Stimulated activated CD4-positive, alpha-beta T cell treated with anti-CD3 and anti-CD28 coated beads, TNF-alpha, amount 100 ng/mL, for 48 hours (primary cell): ENCODE measurements around the gene TGFBR3L.
"Not testable (repeated sequence)": the region's sequence is repeated elsewhere in the genome, so short reads cannot be mapped to it uniquely, and the experiment has no call there.

Source experiments
- DNase-seq, 3 donors: peaks; one replicate each; pipeline ENCODE4 v3.0.0-alpha.2; 2020; ENCODE audit warnings: low read depth in 3 of 3

Gene TGFBR3L

DNA sequence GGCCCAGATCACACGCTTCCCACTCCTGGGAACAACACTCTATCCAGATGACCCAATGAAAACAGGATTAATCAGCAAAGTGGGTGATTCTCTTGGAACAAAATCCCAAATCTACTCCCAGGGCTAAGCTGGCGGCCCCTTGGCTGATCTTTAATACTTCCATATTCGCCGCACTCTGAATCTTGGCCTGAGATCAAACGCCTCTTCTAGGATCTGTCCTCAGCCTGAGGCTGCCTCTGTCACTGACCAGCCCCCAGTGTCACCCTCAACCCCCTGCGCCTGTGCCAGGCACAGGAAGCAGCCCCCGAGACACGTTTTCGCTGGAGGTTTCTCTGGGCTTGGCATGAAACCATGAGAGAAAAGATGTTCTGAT, 13.7 kb downstream of the TGFBR3L start:
- DNase-seq, result no peak

DNA sequence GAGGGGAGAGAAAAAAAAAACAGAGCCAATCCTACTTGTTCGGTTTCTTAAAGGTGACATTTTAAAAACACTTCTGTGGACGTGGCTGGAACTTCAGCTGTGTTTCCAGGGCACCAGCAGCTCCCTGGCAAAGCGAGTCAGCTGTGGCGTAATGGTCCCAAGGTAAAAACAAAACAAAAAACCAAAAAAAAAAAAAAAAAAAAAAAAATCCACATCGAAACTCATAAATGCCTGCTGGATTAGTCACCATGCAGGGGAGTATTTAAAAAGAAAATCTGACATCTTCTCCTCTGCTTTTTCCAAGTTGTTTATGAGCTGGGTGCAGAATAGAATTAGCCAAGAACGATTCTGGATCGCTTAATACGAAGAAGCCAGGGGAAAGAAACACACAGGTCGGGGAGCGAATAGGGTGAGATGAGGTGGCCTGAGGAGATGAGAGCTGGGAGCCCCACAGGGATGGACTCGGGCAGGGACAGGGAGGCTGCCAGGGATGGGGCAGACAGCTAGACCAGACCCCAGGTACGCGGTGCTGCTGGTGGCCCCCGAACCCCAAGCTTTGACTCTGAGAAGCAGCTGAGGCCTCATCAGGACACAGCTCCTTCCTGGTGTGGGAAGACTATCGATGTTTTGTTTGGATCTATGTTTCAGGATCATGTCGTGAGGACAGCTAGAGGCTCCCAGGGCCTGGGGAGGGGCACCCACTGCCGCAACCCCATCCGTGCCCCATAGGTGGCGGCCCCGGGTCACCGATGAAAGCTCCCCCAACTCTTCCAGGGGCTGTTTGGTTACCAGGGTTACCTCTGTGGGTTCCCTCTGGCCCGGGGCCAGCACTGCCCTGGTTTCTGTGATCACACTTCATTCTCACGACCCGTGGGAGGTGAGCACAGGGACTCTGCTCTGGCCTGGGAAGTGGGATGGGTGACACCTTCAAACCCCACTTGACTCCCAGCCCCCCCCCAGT, 14.4 kb downstream of the TGFBR3L start:
- DNase-seq, result peak in 1 of 3 donors; percentile 55

DNA sequence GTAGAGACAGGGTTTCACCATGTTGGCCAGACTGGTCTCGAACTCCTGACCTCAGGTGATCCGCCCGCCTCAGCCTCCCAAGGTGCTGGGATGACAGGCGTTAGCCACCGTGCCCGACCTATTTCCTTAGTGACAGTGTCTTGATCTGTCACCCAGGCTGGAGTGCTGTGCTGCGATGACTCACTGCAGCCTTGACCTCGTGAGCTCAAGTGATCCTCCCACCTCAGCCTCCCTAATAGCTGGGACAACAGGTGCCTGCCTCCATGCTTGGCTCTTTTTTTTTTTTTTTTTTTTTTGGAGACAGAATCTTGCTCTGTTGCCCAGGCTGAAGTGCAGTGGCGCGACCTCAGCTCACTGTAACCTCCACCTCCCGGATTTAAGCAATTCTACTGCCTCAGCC, 15.4 kb downstream of the TGFBR3L start:
- not testable (repeated sequence) for DNase-seq

DNA sequence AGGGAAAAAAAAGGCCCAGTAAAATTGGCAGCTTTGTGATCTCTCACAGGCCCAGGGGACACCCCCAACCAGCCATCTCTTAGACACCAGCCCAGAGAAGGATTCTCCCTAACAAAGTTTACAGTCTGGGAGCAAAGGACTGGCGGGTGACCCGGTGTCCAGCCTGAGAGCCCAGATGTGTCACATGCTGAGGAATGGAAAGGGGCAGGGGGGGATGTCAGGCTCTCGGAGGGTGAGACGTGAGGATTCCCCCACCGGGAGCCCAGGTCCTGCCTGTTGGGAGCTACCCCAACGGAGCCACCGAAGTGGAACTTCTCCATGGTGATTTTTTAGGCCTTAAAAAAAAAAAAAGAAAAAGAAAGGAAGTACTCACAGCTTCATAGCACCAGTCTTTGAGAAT, 16.1 kb downstream of the TGFBR3L start:
- no peak for DNase-seq

DNA sequence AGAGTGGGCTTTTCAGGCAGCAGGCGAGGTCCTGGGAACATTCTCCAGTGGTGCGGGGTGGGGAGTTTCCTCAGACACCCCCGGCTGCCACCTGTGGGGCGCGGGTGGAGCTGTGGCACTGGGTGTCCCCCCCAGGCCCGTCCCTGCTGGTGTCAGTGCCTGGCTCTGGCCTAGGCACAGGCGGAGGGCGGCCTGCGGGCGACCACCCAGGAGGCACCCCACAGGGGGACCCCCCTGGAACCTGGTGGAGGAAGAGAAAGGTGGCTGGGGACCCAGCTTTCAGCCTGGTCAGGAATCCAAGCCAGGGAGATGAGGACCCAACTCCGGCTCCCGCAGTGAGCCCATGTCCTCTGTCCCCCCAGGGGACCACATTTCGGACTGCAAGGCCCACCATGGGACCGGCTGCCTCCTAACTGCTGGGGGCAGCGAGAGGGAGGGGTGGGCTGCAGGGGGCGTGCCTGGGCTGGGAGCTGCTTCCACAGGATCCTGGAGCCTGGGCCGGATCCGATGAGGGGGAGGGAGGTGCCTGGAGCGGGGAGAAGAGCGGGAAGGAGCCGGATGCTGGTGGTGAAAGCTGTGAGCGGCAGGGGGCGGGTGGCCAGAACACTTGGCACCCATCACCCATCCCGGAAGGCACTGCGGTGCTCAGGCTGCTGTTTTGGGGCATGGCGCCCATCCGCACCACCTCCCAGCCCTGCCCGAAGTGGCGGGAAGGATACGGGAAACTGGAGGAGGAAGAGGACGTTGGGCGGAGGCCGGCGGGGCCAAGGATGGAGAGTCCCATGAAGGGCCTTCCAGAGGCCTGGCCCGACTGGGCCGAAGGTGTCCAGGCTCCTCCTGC, 16.8 kb downstream of the TGFBR3L start:
- DNase-seq, result no peak

DNA sequence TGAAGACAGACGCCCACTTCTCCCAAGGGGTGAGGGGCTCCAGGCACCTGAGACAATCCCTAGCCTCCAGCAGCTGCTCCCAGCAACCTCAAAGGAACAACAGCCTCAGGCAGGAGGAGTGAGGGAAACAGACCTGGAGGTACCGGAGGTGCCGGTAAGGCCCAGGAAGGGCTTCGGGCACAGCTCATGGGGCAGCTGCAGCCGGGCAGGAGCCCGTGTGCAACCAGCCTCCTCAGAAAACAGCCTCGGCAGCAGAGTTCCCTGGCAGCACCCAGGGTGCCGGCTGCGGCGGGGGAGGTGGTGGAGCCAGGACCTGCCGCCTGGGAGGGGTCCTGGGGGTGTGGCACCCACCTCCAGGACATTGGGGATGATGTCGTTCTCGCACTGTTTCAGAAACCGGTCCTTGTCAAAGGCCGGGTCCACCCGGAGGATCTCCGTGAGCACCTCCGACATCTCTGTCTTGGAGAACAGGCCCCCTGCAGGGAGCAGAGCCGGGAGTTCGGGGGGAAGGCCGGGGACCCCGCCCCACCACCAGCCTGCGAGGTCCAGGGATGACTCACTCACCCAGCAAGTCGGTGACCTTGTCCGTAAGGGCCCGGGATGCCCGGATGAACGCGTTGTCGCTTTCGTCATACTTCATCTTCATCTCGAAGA, 17.8 kb downstream of the TGFBR3L start:
- DNase-seq, result no peak

DNA sequence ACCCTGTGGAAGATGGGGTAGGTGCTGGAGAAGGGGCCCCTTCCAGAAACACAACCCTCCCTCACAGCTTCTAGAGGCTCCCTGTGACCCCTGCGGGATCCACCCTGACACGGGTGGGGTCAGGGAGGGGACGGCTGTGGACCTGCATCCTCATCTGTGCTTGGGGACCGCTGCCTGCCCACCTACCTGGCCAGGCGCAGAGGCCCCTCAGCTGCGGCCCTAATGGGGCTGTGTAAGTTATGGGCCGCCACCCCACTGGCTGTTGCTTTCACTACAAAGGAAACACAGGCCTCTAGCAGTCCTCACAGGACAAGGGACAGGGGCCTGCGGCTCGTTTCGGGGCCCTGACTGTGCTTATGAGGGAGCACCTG, 18.3 kb downstream of the TGFBR3L start:
- no peak for DNase-seq

DNA sequence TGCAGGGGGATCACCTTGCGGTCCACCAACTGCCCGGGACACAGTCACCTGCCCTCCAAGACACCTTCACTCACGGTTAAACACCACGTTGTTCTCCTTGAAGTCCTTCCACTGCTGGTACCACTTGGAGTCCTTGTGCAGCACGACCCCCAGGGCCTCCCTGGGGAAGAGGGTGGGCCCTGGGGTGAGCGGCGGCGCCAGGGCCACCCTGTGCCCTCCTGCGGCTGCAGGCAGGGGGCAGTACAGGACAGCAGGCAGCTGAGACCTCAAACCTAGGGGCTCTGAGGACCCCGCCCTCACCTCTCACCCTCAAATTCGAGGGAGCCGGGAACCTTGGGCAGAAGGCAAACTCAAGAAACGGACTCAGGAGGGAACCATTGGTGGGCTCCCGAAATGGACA, 18.8 kb downstream of the TGFBR3L start:
- no peak for DNase-seq

DNA sequence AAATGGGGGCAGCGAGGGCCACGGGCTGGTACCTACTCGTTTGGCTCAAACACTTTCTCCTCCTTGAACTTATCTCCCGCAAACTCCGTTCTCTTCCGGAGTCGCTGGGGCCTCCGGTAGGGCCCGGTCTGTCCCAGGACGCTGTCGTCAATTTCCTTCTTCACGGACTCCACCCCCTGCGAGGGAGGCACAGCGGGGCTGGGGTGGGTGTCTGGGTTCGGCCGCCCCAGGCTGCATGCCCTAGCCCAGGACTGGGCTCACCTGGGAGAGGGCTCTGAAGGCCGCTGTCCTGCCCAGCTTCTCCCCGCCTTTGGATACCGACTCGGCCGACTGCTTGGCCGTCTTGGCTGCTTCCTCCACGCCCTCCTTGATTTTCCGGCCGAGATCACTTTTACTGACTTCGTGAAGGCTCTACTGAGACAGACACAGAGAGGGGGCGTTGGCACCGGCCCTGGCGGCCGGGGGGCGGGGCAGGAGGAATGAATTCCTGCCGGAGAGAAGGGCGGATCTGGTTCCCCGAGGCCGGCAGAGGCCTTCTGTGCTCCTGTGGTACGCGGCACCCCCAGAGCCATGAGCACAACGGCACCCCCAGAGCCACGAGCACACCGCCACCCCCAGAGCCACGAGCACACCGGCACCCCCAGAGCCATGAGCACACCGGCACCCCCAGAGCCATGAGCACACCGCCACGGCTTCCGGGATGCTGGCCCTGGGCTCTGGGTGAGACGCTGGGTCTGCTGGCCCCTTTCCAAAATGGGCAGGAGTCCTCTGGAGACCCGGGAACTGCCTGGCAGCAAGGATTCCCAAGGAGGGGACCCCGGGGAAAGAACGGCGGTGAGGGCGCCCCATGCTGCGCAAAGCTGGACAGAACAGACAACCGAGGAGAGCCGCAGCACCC, 19.4 kb downstream of the TGFBR3L start:
- no peak for DNase-seq

DNA sequence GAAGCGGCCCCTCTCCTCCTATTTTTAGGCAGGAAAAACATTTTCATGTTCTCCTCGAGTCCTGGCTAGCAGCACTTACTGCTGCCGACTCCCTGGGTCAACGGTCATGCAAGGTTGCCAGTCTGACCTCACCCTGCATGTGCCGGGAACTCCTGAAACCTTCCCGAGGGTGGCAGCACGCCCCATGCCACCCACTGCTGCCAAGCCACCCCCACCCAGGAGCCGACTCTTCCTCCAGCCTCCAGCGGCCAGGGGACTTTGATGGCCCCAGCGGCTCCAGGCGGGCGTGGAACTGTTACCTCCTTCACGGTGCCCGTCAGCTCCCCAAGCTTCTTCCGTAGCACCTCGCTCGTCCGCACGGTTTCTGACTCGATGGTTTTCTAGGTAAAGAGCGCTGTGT, 20.1 kb downstream of the TGFBR3L start:
- DNase-seq, result no peak

DNA sequence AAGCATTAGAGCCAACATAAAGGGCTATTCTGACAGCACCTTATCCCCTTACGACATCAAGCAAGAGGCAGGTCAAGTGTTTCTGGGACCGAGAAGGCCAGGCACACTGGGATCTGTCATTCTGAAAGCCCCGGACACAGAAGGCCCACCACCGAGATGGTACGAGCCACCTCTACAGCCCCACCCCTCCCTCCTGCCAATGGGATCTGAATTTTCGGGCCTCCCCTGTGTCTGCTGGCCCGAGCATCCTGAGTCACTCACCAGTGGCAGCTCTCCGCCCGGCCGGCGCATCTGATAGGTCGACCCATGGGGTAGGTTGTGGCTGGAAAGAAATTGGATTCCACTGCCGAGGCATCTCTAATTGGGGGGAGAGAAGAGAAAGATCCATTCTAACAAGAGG, 26.2 kb downstream of the TGFBR3L start:
- DNase-seq, result no peak

DNA sequence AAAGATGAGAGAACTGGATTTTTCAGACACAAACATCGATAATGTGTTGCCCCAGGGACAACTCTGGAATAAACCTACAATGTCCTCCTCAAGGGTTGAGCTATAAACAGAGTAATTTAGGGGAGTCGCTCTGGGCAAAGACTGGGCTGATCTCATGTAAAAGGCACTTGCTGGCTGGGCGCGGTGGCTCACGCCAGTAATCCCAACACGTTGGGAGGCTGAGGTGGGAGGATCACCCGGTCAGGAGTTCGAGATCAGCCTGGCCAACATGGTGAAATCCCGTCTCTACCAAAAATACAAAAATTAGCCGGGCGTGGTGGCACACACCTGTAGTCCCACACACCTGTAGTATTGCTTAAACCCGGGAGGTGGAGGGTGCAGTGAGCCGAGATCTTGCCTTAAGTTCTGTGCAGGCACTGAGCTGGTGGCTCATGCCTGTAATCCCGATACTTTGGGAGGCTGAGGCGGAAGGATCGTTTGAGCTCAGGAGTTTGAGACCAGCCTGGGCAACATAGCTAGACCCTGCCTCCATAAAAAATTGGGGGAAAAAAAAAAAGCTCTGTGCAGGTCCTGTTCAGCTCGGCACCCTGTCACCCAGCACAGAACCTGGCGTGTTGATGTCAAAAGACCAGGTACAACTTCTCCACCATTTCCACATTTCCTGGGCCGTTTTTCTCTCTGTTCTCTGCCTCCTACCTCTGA, 27.4 kb downstream of the TGFBR3L start:
- DNase-seq, result no peak

DNA sequence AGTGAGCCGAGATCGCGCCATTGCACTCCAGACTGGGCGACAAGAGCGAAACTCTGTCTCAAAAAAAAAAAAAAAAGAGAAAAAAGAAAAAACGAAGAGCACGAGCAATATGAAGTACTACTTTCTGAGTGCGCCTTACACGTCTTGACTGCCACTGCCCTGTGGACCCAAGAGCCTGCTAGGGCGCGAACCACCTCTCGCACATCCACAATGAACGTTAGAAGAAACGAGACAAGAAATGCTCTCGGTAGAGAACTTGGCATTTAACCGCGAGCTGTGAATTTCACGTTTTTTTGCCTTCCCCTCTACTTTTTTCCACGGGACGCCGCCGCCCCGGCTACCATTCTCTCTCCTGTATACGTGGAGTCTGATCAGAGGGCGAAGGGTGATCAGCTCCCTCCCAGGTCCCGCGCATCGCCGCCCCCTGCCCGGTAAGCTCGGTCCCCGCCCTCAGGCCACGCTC, 28.4 kb downstream of the TGFBR3L start:
- DNase-seq, result no peak

DNA sequence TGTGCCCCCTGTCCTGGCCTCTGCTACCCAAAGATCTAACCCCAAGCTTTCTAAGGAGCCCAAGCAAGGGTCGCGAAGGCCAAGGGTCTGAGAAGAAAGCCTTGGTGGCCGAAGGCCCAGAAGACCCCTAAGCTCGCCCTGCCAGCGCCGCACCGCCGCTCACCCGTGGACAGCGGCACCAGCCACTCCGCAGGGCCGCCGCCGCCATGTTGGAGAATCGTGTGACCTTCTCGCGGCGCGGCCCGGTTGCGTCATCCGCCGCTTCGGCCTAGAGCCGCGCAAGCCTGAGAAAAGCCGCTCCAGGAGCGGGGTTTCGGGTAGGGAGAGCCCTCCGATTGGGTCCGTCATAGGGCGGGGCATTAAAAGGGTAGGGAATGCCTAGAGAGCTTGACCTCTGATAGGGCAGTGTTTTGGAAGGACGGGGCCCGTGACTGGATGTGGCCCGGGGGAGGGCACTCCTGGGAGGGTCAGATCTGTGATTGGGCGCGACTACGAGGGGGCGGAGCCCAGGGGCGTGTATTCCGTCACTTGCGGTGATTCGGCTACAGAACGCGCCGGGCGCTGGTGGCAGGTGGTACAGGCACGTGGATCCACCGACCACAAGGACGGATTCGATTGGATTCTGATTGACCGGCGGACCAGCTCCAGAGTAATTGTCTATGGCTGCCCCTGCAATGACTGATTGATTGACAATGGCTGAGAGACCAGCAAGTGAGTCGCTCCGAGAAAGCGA, 29.0 kb downstream of the TGFBR3L start, which contains the start of gene TIMM44:
TIMM44 (minus strand) TSS at position 223 of the 733 bp plus-strand sequence; CDS start at position 208, 15 bp downstream.
- DNase-seq, result peak; percentile 96 to 99 (median 97)

DNA sequence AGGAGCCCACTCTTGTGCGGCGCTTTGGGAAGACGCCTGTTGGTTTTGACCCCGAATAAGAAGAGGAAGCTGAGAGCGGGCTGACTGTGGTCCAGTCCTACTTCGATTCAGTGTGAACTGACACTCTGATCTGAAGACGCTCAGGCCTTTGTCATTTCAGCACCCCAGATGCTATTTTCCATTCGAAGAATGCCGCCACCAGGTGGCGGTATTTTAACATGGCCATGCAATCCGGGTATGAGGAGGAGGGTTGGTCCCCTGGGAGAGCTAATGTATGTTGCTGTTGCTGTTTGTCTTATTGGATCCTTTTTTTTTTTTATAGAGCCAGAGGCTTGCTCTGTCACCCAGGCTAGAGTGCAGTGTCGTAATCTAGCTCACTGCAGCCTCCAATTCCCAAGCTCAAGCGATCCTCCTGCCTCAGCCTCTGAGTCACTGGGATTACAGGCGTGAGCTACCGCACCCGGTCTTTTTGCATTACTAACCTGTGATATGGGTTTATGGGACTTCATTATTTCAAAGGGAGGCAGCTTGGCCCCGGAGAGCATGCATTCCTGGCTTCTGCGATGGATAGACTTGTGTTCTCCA, 29.6 kb downstream of the TGFBR3L start:
- peak; percentile 74 to 83 (median 79) for DNase-seq

DNA sequence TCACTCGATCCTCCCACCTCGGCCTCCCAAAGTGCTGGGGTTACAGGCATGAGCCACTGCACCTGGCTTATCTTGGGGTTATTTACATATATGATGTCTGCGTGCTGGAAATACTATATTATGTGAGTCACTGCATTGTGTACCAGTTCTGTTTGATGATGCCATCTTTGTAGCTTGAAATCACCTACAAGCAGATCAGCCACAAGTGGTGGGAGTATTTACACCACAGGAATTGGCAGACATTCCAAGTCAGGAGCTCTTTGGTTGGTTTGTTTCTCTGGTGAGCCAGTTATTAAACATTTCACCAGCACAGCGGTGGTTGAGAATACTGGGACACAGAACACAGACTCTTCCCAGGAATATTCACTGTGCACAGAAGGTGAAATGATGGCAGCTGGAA, 33.3 kb downstream of the TGFBR3L start:
- no peak for DNase-seq

DNA sequence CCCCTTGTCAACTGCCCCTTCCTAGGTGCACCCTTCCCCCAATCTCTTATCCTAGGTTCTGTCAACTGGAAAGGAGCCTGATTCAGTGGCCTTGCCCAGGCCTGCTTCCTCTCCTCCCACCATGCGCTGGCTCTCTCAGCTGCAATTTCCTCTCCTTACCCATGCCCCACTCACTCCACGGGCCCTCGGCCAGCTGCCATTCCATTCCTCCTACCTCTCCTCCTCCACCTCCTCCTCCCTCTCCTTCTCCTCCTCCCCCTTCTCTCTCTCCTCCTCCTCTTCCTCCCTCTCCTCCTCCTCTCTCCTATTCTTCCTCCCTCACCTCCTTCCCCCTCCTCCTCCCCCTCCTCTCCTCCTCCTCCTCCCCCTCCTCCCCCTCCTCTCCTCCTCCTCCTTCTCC, 38.4 kb downstream of the TGFBR3L start:
- no peak for DNase-seq

DNA sequence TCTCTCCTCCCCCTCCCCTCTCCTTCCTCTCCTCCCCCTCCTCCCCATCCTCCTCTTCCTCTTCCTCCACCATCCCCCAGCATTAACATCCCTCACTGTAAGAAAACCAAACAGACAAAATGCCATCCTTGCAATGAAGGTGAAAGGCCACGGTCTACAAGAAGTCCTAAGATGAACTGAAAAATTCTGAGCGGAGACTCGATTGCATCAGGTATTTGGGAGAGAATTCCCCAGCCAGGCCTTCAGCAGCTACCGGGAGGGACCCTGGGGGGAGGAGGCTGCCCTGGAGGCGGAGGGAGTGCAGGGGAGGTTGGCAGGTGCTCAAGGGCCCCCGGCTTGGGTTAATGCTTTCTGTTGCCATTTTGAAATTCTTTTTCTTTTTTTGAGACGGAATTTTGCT, 38.9 kb downstream of the TGFBR3L start:
- DNase-seq, result no peak

DNA sequence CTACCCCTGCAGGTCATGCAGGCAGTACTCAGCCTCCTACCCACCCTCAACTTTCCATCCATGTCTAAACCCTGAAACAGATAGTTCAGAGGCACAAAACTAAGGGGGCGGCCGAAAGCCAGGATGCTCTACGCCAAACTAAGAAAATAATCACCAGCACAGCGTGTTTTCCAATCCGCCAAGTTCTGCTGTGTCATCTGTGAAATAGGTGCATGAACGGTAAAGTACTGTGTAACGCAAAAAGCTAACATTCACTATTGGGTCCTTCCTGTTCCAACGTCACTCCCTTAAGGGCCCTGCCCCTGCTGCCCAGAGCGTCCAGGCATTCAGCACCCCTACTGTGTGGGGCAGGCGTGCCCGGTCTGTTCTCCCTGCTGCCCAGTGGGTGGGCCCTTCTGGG, 41.1 kb downstream of the TGFBR3L start:
- no peak for DNase-seq
